Suprapubic skin (tissue), 4 donors: ENCODE results near the gene NTM. TPM values are rescaled to one million over a fixed set of nuclear protein-coding genes. Genes with fewer than 3 reads are reported as not detected.
"Not testable (repeated sequence)": the region's sequence is repeated elsewhere in the genome, so short reads cannot be mapped to it uniquely, and the experiment has no call there.

Experiments
- DNase-seq, 2 donors: peaks; one replicate each; pipeline ENCODE4 v3.0.0-alpha.2; 2019; ENCODE audit warnings: low spot score in 2 of 2
- H3K27ac ChIP-seq: fragments of 200-600 bp; sonication (generic); one replicate; pipeline ENCODE4 v1.5.1; 2019
- H3K27me3 ChIP-seq: fragments of 200-600 bp; sonication (generic); one replicate; pipeline ENCODE4 v1.5.1; 2019
- H3K36me3 ChIP-seq: fragments of 200-600 bp; sonication (generic); one replicate; pipeline ENCODE4 v1.5.1; 2019
- H3K4me1 ChIP-seq: fragments of 200-600 bp; sonication (generic); one replicate; pipeline ENCODE4 v1.5.1; 2019
- H3K4me3 ChIP-seq: fragments of 200-600 bp; sonication (generic); one replicate; pipeline ENCODE4 v1.5.1; 2019; ENCODE audit warnings: mild to moderate bottlenecking
- H3K9me3 ChIP-seq: fragments of 200-600 bp; sonication (generic); one replicate; pipeline ENCODE4 v1.5.1; 2019
- EP300 ChIP-seq: sonication (generic); formaldehyde crosslinking; IDR thresholded peaks from one replicate; pipeline ENCODE4 v1.6.1; 2017; ENCODE audit warnings: antibody characterized with exemption
- POLR2A ChIP-seq, 2 donors: fragments of 450-650 bp; IDR thresholded peaks; one replicate each; pipeline ENCODE4 v1.6.1; 2017; ENCODE audit warnings: antibody characterized with exemption in 2 of 2, mild to moderate bottlenecking in 2 of 2, moderate library complexity in 2 of 2
- POLR2AphosphoS5 ChIP-seq, 3 donors: sonication (generic); formaldehyde crosslinking; IDR thresholded peaks; one replicate each; pipeline ENCODE4 v1.6.1; 2017; ENCODE audit warnings: antibody characterized with exemption in 3 of 3
- whole genome bisulfite sequencing: methylation state at CpG from one replicate; pipeline ENCODE4 v1.1.5; 2018; 5-methylcytosine and 5-hydroxymethylcytosine counted together
- total RNA-seq, 4 donors: library from RNA; depleted of rRNA; stranded (reverse); fragments of >200 nt; gene quantifications; one replicate each; pipeline ENCODE4 v1.1.0, GENCODE V29; 2016
- TF ChIP-seq, protein P1 (sequence below), 2 donors: fragments of 200-600 bp in 1 of 2; fragments of 450-650 bp in 1 of 2; sonication (generic) in 1 of 2; IDR thresholded peaks; one replicate each; pipeline ENCODE4 v1.5.1; 2016 to 2019; ENCODE audit warnings: antibody characterized with exemption in 2 of 2, mild to moderate bottlenecking in 1 of 2, moderate library complexity in 1 of 2

Gene NTM
- total RNA-seq, 4 donors from 2014 or later = 0.19 to 19.1 (median 2.1) TPM

- DNase-seq = no peak
- no peaks in the 10 kb centered on the region for H3K9me3 ChIP-seq
- no peaks in the 10 kb centered on the region for H3K36me3 ChIP-seq
- no peaks in the 10 kb centered on the region for H3K27me3 ChIP-seq
- WGBS = 75% methylated on average over 6 of the region's 6 CpGs
- TF ChIP-seq, protein P1, sequence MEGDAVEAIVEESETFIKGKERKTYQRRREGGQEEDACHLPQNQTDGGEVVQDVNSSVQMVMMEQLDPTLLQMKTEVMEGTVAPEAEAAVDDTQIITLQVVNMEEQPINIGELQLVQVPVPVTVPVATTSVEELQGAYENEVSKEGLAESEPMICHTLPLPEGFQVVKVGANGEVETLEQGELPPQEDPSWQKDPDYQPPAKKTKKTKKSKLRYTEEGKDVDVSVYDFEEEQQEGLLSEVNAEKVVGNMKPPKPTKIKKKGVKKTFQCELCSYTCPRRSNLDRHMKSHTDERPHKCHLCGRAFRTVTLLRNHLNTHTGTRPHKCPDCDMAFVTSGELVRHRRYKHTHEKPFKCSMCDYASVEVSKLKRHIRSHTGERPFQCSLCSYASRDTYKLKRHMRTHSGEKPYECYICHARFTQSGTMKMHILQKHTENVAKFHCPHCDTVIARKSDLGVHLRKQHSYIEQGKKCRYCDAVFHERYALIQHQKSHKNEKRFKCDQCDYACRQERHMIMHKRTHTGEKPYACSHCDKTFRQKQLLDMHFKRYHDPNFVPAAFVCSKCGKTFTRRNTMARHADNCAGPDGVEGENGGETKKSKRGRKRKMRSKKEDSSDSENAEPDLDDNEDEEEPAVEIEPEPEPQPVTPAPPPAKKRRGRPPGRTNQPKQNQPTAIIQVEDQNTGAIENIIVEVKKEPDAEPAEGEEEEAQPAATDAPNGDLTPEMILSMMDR (IDR thresholded peaks at IDR 0.05) = no peak
- TF ChIP-seq POLR2A (IDR thresholded peaks at IDR 0.05) (no peak), EP300 (no peak), POLR2AphosphoS5 (IDR thresholded peaks at IDR 0.05) (no peak)
- H3K4me3 ChIP-seq = no peak overlapping the region
- no peak overlapping the region for H3K27ac ChIP-seq
- no peaks in the 10 kb centered on the region for H3K4me1 ChIP-seq
These were observed 945.3 kb downstream of the NTM start for GRCh38 chr11:132315696-132316095.

DNA sequence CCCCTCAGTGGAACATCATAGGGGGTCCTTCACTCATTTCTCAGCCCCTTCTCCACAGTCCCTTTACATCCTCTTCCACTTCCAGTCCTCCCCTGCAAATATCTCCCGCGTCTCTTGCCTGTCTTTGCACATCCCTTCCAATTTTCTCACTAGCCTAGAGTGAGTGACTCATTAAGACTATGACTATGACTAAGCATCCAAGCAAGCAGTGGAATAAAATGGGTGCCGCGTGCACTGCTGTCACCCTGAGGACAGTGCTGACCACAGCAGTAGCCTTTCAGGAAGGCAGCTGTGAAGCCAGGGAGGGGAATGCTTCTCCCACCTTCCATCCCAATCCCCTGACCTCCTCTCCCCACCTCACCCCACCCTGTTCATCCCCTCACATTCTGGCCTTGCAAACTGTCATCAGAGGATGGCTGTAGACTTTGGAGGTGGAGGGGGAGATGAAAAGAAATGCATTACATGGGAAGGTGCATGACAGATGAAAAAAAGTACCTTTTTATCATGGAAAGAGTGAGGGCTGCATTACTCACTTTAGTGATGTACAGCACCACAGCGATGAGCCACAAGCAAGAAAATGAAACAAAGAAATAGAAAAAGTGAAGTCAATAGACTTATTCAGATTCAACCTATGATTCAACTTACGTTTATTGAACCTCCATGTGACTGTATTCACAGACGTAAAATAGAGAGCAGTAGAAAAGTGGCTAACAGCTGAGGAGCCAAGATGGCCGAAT lies 948.2 kb downstream of the NTM start:
- Histone ChIP-seq H3K27ac (no peak overlapping the region), H3K9me3 (no peaks in the 10 kb centered on the region), H3K4me1 (no peaks in the 10 kb centered on the region), H3K4me3 (no peak overlapping the region), H3K27me3 (no peaks in the 10 kb centered on the region), H3K36me3 (no peaks in the 10 kb centered on the region)
- no peak for DNase-seq
- 87% methylated on average over 8 of the region's 8 CpGs for WGBS
- TF ChIP-seq EP300 (no peak), POLR2AphosphoS5 (IDR thresholded peaks at IDR 0.05) (no peak), POLR2A (IDR thresholded peaks at IDR 0.05) (no peak)
- TF ChIP-seq, protein P1 (IDR thresholded peaks at IDR 0.05) = no peak

DNA sequence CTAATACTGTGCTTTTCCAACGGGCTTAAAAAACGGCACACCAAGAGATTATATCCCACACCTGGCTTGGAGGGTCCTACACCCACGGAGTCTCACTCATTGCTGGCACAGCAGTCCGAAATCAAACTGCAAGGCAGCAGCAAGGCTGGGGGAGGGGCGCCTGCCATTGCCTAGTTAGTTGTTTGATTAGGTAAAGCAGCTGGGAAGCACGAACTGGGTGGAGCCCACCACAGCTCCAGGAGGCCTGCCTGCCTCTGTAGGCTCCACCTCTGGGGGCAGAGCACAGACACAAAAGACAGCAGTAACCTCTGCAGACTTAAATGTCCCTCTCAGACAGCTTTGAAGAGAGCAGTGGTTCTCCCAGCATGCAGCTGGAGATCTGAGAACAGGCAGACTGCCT lies 949.0 kb downstream of the NTM start:
- H3K36me3 ChIP-seq, H3K4me3 ChIP-seq, H3K9me3 ChIP-seq, DNase-seq, H3K4me1 ChIP-seq, H3K27me3 ChIP-seq, H3K27ac ChIP-seq: not testable (repeated sequence)
- WGBS = 87% methylated on average over 6 of the region's 6 CpGs

GRCh38 chr11:132330515-132330914 lies 960.1 kb downstream of the NTM start:
- TF ChIP-seq POLR2A (IDR thresholded peaks at IDR 0.05) (no peak), POLR2AphosphoS5 (IDR thresholded peaks at IDR 0.05) (no peak), EP300 (no peak)
- TF ChIP-seq, protein P1 (IDR thresholded peaks at IDR 0.05) = no peak
- Histone ChIP-seq H3K4me1 (no peaks in the 10 kb centered on the region), H3K36me3 (no peaks in the 10 kb centered on the region), H3K27me3 (no peaks in the 10 kb centered on the region), H3K9me3 (peaks cover 4% of the 10 kb centered on the region), H3K27ac (no peak overlapping the region), H3K4me3 (no peak overlapping the region)
- DNase-seq = no peak
- WGBS = 50% methylated on average over 7 of the region's 7 CpGs

- Histone ChIP-seq H3K36me3 (no peaks in the 10 kb centered on the region), H3K4me3 (no peak overlapping the region), H3K9me3 (peaks cover 12% of the 10 kb centered on the region), H3K27ac (no peak overlapping the region), H3K27me3 (no peaks in the 10 kb centered on the region), H3K4me1 (no peaks in the 10 kb centered on the region)
- WGBS = 72% methylated on average over 5 of the region's 9 CpGs
- DNase-seq = no peak
- TF ChIP-seq EP300 (no peak), POLR2A (IDR thresholded peaks at IDR 0.05) (no peak), POLR2AphosphoS5 (IDR thresholded peaks at IDR 0.05) (no peak)
- TF ChIP-seq, protein P1 (IDR thresholded peaks at IDR 0.05) = no peak
These were observed 962.1 kb downstream of the NTM start for GRCh38 chr11:132332521-132332920.
